HepG2 (cell line): ENCODE results near the gene CACNA1G. TPM values are rescaled to one million over a fixed set of nuclear protein-coding genes. Genes with fewer than 3 reads are reported as not detected.
A peak's percentile ranks its signal among the peaks of the same experiment; 100 is the strongest.

Source experiments
- ATAC-seq: fragments of 200-7000 bp; cut with Tn5 transposase; 3 replicates; pipeline ENCODE4 v1.9.1; 2020; ENCODE audit warnings: mild to moderate bottlenecking, moderate library complexity
- BruUV-seq: library from RNA; stranded (reverse); fragments of 400-500 nt; replicated peaks from 2 replicates; lab custom pipeline; 2021; lab: Mats Ljungman, UMichigan
- CTCF ChIA-PET: fragments of 300-600 bp; formaldehyde crosslinking; extraction: SDS; loops from one replicate; lab custom pipeline; 2021; ENCODE audit warnings: low total read pairs, inconsistent platforms, low intra/inter-chr PET ratio; lab: Yijun Ruan, JAX
- POLR2A ChIA-PET: fragments of 350-600 bp; sonication (Branson Sonifier 250); formaldehyde crosslinking; loops from one replicate; lab custom pipeline; 2020; ENCODE audit warnings: antibody characterized with exemption, inconsistent platforms; lab: Yijun Ruan, JAX
- DNase-seq: peaks from one replicate; pipeline ENCODE4 v3.0.0-alpha.2; 2015; ENCODE audit warnings: low spot score
- FAIRE-seq: peaks from 3 replicates; lab custom pipeline; 2011; peaks lifted over from hg19 to GRCh38; lab: Jason Lieb, UNC
- H2AFZ ChIP-seq: one replicate; pipeline ENCODE4 v1.6.1; 2011; ENCODE audit warnings: low read length, inconsistent platforms
- H3K27ac ChIP-seq: fragments of 300-600 bp; 3 replicates; pipeline ENCODE4 v1.8.0; 2011; ENCODE audit warnings: mixed run types, mild to moderate bottlenecking, mixed read lengths, low read length, inconsistent platforms; ENCODE audit not compliant: insufficient read depth; ENCODE audit errors: extremely low read length
- H3K27me3 ChIP-seq, 2 experiments: fragments of 200-600 bp in 1 of 2; 2 replicates in 1 of 2; 3 replicates in 1 of 2; pipeline versions ENCODE4 v1.6.0 to v1.8.0; 2011; ENCODE audit warnings: low read length in 2 of 2, mild to moderate bottlenecking in 2 of 2, moderate library complexity in 2 of 2, inconsistent platforms in 1 of 2; ENCODE audit not compliant: insufficient read depth in 2 of 2, control insufficient read depth in 1 of 2
- H3K36me3 ChIP-seq, 2 experiments: fragments of 200-600 bp in 1 of 2; replicated peaks in 1 of 2; 2 replicates in 1 of 2; 3 replicates in 1 of 2; pipeline versions ENCODE4 v1.5.1 to v1.8.0; 2011; ENCODE audit warnings: low read length in 2 of 2, inconsistent platforms in 1 of 2; ENCODE audit not compliant: insufficient read depth in 2 of 2, control insufficient read depth in 1 of 2
- H3K4me1 ChIP-seq: 2 replicates; pipeline ENCODE4 v1.5.1; 2012; ENCODE audit warnings: low read length, inconsistent platforms; ENCODE audit not compliant: insufficient read depth
- H3K4me2 ChIP-seq: 2 replicates; pipeline ENCODE4 v1.6.0; 2011; ENCODE audit warnings: low read depth, low read length, inconsistent platforms
- H3K4me3 ChIP-seq, 3 experiments: fragments of 200-600 bp in 1 of 3; sonication (generic), shearing (Covaris generic) in 1 of 3; replicated peaks in 1 of 3; 2 replicates each; pipeline ENCODE4 v1.5.1; 2011 to 2016; ENCODE audit warnings: low read length in 3 of 3, inconsistent platforms in 2 of 3, low read depth in 2 of 3, mild to moderate bottlenecking in 2 of 3, control low read depth in 1 of 3, mixed read lengths in 1 of 3; ENCODE audit not compliant: insufficient read depth in 1 of 3
- H3K79me2 ChIP-seq: one replicate; pipeline ENCODE4 v1.6.1; 2011; ENCODE audit warnings: low read length, inconsistent platforms; ENCODE audit not compliant: insufficient read depth
- H3K9ac ChIP-seq: 2 replicates; pipeline ENCODE4 v1.6.0; 2011; ENCODE audit warnings: mild to moderate bottlenecking, low read depth, low read length, inconsistent platforms; ENCODE audit not compliant: insufficient read depth
- H3K9me3 ChIP-seq: 2 replicates; pipeline ENCODE4 v1.5.1; 2012; ENCODE audit warnings: mild to moderate bottlenecking, low read length
- H4K20me1 ChIP-seq: 2 replicates; pipeline ENCODE4 v1.6.0; 2011; ENCODE audit warnings: inconsistent platforms, mild to moderate bottlenecking, low read length, moderate library complexity; ENCODE audit not compliant: insufficient read depth
- DPF2 ChIP-seq: sonication (generic); formaldehyde crosslinking; IDR thresholded peaks from 2 replicates; pipeline ENCODE4 v1.4.0; 2020; ENCODE audit warnings: mild to moderate bottlenecking, low read depth, missing genetic modification reagents, borderline replicate concordance
- NFYC ChIP-seq: IDR thresholded peaks from 2 replicates; pipeline ENCODE4 v1.6.1; 2016; ENCODE audit warnings: missing genetic modification reagents, missing compliant biosample characterization
- NRL ChIP-seq: sonication (generic); formaldehyde crosslinking; IDR thresholded peaks from 2 replicates; pipeline ENCODE4 v1.5.0; 2020; ENCODE audit warnings: missing genetic modification reagents, mild to moderate bottlenecking, moderate library complexity, borderline replicate concordance
- RBM39 ChIP-seq: fragments of 200-400 bp; formaldehyde crosslinking; IDR thresholded peaks from one replicate; pipeline ENCODE4 v1.6.1; 2018; ENCODE audit warnings: antibody characterized with exemption, mild to moderate bottlenecking, low read depth, low read length; ENCODE audit not compliant: poor library complexity, severe bottlenecking
- RNF219 ChIP-seq: sonication (generic); formaldehyde crosslinking; IDR thresholded peaks from 2 replicates; pipeline ENCODE4 v1.5.0; 2020; ENCODE audit warnings: mild to moderate bottlenecking, missing genetic modification reagents
- SRSF4 ChIP-seq: fragments of 200-400 bp; formaldehyde crosslinking; IDR thresholded peaks from one replicate; pipeline ENCODE4 v1.6.1; 2018; ENCODE audit warnings: mild to moderate bottlenecking, low read depth, low read length, moderate library complexity; ENCODE audit not compliant: poor library complexity, severe bottlenecking
- STAT5B ChIP-seq: sonication (generic); formaldehyde crosslinking; IDR thresholded peaks from 2 replicates; pipeline ENCODE4 v1.4.0; 2020; ENCODE audit warnings: missing genetic modification reagents
- SYNCRIP ChIP-seq: fragments of 200-400 bp; formaldehyde crosslinking; IDR thresholded peaks from 2 replicates; pipeline ENCODE4 v1.6.1; 2018; ENCODE audit warnings: mild to moderate bottlenecking, low read depth, low read length; ENCODE audit not compliant: insufficient read depth
- TFE3 ChIP-seq: IDR thresholded peaks from 2 replicates; pipeline ENCODE4 v1.6.1; 2016
- ZBTB37 ChIP-seq: sonication (generic); formaldehyde crosslinking; IDR thresholded peaks from 2 replicates; pipeline ENCODE4 v1.4.0; 2020; ENCODE audit warnings: mild to moderate bottlenecking, missing genetic modification reagents
- ZNF234 ChIP-seq: sonication (generic); formaldehyde crosslinking; conservative IDR thresholded peaks from 2 replicates; pipeline ENCODE4 v1.5.1; 2020; ENCODE audit warnings: mild to moderate bottlenecking, missing genetic modification reagents
- ZNF317 ChIP-seq: sonication (generic); formaldehyde crosslinking; IDR thresholded peaks from 2 replicates; pipeline ENCODE4 v1.5.0; 2020; ENCODE audit warnings: mild to moderate bottlenecking, missing genetic modification reagents
- ZXDC ChIP-seq: sonication (generic); formaldehyde crosslinking; IDR thresholded peaks from 2 replicates; pipeline ENCODE4 v1.5.0; 2020; ENCODE audit warnings: mild to moderate bottlenecking, missing genetic modification reagents
- WGBS: methylation state at CpG from one replicate; pipeline ENCODE4 v1.1.6; 2017; ENCODE audit warnings: low lambda C conversion rate; 5-methylcytosine and 5-hydroxymethylcytosine counted together
- in situ Hi-C: cut with HindIII; loops from 2 replicates; pipeline ENCODE4 v1.10.0; 2017; ENCODE audit warnings: low pct_unique_long_range_greater_than_20kb; ENCODE audit not compliant: extremely low pct_ligation_motif_present
- intact Hi-C: fragments of 100-400 bp; cut with micrococcal nuclease; formaldehyde crosslinking; loops from one replicate; pipeline ENCODE4 v1.10.0; 2022; ENCODE audit not compliant: unreplicated experiment
- polyA plus RNA-seq, 8 experiments: library from polyadenylated mRNA; depleted of rRNA in 3 of 8; stranded (reverse) in 7 of 8; unstranded in 1 of 8; fragments of >200 nt; fragmentation: Illumina TruSeq in 4 of 8; extraction: Trizol in 4 of 8; gene quantifications; 2 replicates each; pipeline versions ENCODE4 v1.2.1 to v1.2.3, GENCODE V29; 2011 to 2016; ENCODE audit warnings: low read depth in 4 of 8, missing spikeins in 1 of 8, mixed read lengths in 1 of 8; ENCODE audit not compliant: insufficient read depth in 1 of 8
- total RNA-seq, 5 experiments: library from RNA; depleted of rRNA; stranded (reverse); fragments of >200 nt; fragmentation: Illumina TruSeq; extraction: Trizol; gene quantifications; 2 replicates each; pipeline ENCODE4 v1.2.3, GENCODE V29; 2016; ENCODE audit warnings: low read depth in 1 of 5

Gene CACNA1G
- total and polyA plus RNA-seq, 2 of the 13 experiments (the other 11 are each of a cell fraction or from before 2014, with no cell fraction given) = 0.02 TPM; not detected in 1

- no TSS peak for BruUV-seq
- peaks cover 3% of the 10 kb centered on the region for H3K79me2 ChIP-seq
- intact Hi-C loops (loop anchor here (1.0 to 10.0 kb wide), 2 partner anchors 61 to 412 kb away; no protein-coding TSS in a partner anchor), in situ Hi-C loops (loop anchor here (10.0 kb wide), 1 partner anchor 412 kb away; no protein-coding TSS in a partner anchor)
- peak overlapping the region; percentile 97 for H3K27ac ChIP-seq
- H3K9me3 ChIP-seq = no peaks in the 10 kb centered on the region
- no peaks in the 10 kb centered on the region; a peak in 1 of 5 replicates for H3K27me3 ChIP-seq
- H3K4me2 ChIP-seq = peak overlapping the region; percentile 97
- no peaks in the 10 kb centered on the region for H3K36me3 ChIP-seq
- peak overlapping the region; percentile 73 to 87 (median 78) for H3K4me3 ChIP-seq
- peaks cover 77% of the 10 kb centered on the region for H3K4me1 ChIP-seq
- H3K9ac ChIP-seq = peak overlapping the region; percentile 95
- H2AFZ ChIP-seq = peak overlapping the region; percentile 33
- DNase-seq (peak; percentile 99), FAIRE-seq (peak; percentile 99), ATAC-seq (peak; percentile 71)
- 4% methylated on average over 15 of the region's 16 CpGs for whole genome bisulfite sequencing
- H4K20me1 ChIP-seq = no peaks in the 10 kb centered on the region
- ChIA-PET POLR2A (interaction anchor here (0.5 to 4.2 kb wide), 44 partner anchors 7 to 401 kb away, joined by 3 to 79 read pairs (median 4); partner anchors contain the start of genes CACNA1G, EPN3, LUC7L3 and TOB1), CTCF (no interaction called here)
- TF ChIP-seq RNF219 = no peak
- TF ChIP-seq DPF2 (CRISPR knock-in tag) = peak; percentile 64; the same call in 1 of the 2 replicates
- TF ChIP-seq RBM39 = no peak
- no peak for TF ChIP-seq SRSF4
- peak; percentile 65; the same call in 1 of the 2 replicates for TF ChIP-seq STAT5B
- TF ChIP-seq NRL (CRISPR knock-in tag) = peak; percentile 72; the same call in 1 of the 2 replicates
- TF ChIP-seq SYNCRIP = no peak
- peak; percentile 65 for TF ChIP-seq ZBTB37 (CRISPR knock-in tag)
- peak; percentile 54; the same call in 1 of the 2 replicates for TF ChIP-seq ZNF317 (CRISPR knock-in tag)
- TF ChIP-seq NFYC (CRISPR knock-in tag) = no peak; the same call in 1 of the 2 replicates
- peak; percentile 94 for TF ChIP-seq TFE3 (CRISPR knock-in tag)
- TF ChIP-seq ZXDC = no peak; the same call in 1 of the 2 replicates
- no peak for TF ChIP-seq ZNF234
These were observed 17.4 kb upstream of the CACNA1G start for GRCh38 chr17:50542795-50543774.
